Middle frontal gyrus (tissue), 1 donor: Measurements from ENCODE around the gene TSPAN17.

Experiments
- DNase-seq: peaks from one replicate; pipeline ENCODE4 v3.0.0-alpha.2; 2015; ENCODE audit warnings: low spot score; ENCODE audit errors: extremely low spot score

Gene TSPAN17

GRCh38 chr5:176639981-176640380 lies 7.3 kb upstream of the TSPAN17 start:
- no peak for DNase-seq

- no peak for DNase-seq
Observed at GRCh38 chr5:176640616-176641015, 6.7 kb upstream of the TSPAN17 start.

GRCh38 chr5:176642675-176643490 lies 4.4 kb upstream of the TSPAN17 start:
- DNase-seq, result no peak

- no peak for DNase-seq
Observed at GRCh38 chr5:176643491-176644219, 3.6 kb upstream of the TSPAN17 start.

- DNase-seq, result no peak
Observed at GRCh38 chr5:176644294-176644693, 3.0 kb upstream of the TSPAN17 start.

GRCh38 chr5:176644878-176645670 lies 2.2 kb upstream of the TSPAN17 start:
- no peak for DNase-seq

GRCh38 chr5:176646049-176646706 lies 1.1 kb upstream of the TSPAN17 start:
- no peak for DNase-seq

DNA sequence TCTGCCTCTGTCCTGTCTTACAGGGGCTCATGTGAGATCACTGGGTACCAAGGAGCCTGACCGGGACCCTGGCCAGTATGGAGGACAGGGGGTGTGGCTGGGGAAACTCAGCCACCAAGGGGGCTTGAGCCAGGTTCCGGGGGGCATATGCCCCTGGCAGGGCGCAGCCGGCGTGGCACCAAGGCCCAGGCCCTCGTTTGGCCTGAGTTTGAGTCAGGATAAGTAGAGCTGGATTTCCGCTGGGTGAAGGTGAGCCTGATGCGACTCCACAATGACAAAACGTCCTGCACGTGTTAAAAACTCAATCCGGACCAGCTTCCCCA lies 616 bp upstream of the TSPAN17 start:
- DNase-seq, result no peak

DNA sequence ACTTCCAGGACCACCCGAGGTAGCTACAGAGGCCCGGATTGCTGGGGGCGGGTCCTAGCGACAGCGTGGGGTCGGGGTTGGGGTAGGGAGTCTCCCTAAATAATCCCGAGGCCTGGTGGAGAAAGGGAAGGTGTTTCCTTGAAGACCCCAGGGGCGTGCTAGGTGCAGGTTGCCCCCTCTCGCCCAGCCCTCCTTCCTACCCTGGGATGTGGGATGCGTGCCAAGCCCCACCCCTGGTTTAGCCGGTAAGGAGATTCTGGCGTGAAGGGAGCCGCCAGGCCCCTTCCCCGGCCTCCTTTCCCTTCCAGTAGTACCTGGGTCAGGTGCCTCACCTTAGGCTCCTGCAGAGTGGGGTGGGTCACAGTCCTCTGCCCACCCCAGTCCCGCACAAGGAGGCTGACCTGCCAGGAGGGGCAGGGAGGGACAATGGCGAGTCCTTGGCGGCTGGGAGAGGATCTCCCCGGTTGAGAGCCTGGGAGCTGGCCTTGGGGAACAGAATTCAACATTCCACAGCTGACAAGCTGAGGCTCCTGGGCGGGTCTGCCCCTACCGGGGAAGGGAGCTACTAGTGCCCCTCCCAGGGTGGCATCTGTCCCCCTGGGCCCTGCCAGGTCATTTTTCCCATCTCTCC lies 674 bp downstream of the TSPAN17 start:
- DNase-seq, result no peak

DNA sequence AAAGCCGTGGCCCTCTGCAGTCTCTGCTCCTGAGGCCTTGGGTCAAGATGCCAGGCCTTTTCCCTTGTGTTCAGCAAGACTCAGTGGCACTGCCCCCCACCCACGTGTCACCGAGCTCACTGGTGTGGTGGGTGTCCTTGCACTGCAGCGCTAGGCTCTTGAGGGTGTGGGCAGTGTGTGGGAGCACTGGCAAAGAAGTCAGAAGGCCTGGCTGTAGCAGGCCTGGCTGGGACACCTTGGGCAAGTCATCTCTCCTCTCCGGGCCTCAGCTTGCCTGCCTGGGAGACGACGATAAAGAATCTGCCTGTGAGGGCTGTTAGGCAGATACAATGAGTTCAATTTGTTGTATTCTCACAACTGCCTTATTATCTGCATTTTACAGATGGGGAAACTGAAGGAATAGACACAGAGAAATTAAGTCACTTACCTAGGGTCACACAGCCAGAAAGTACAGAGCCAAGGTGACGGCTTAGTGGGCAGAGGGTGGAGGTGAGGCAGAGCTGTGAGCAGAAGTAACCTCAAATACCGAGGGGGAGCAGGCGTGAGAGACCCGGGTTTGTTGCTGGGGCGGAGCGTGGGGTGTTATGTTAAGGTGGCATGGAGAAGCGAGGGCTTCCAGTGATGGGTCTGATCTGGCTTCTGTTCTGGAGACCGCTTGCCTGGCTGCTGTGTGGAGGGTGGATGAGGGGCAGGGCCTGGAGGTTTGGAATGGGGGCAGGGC lies 1.4 kb downstream of the TSPAN17 start:
- DNase-seq, result no peak

DNA sequence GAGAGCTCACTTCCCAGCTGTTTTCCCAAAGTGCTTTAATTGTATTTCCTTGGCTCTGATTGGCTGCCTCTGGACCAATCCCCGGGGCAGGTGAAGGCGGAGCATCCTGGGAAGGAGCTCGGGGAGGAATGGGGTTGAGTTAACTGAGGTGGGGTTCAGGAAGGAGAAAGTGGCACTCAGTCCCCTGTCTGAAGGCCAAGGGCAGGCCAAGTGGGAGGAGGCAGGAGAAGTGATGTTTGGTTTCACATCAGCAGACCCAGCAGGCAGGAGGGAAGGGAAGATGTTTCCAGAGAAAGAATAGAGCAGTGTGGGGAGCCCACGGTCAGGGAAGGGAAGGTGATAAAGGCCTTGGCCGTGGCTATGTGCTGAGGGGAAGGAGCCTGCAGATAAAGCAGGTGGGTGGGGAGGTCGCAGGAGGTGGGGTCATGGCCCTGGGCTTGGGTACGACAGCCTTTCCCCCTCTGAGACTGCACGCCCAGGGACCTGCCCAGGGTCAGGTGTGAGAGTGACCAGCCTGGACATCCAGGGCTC lies 3.1 kb downstream of the TSPAN17 start:
- no peak for DNase-seq

GRCh38 chr5:176651472-176651980 lies 4.2 kb downstream of the TSPAN17 start:
- DNase-seq, result no peak

- DNase-seq, result no peak
Observed at GRCh38 chr5:176652136-176652535, 4.9 kb downstream of the TSPAN17 start.

- DNase-seq, result no peak
Observed at GRCh38 chr5:176653401-176654385, 6.4 kb downstream of the TSPAN17 start.

GRCh38 chr5:176654856-176655255 lies 7.6 kb downstream of the TSPAN17 start:
- no peak for DNase-seq

DNA sequence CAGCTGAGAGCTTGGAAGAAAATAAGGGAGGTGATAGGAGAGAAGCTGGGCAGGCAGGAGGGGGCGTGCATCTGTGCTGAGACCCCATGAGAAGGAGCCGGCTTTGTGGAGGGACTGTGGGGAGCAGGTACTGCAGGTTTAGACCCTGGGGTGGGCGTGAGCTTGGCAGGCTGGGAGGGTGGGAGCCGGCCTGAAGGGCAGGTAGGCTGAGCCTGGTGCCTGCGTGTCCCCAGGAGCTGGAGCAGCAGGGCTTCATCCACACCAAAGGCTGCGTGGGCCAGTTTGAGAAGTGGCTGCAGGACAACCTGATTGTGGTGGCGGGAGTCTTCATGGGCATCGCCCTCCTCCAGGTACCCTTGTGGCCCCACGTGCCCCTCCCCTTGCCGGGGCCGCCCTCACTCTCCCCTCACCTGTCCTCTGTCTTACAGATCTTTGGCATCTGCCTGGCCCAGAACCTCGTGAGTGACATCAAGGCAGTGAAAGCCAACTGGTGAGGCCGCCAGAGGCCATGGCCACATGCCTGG lies 9.2 kb downstream of the TSPAN17 start:
- no peak for DNase-seq

GRCh38 chr5:176658007-176658599 lies 10.8 kb downstream of the TSPAN17 start:
- DNase-seq, result peak; percentile 66
